ENCODE data around the gene USP11. TPM values are rescaled to one million over a fixed set of nuclear protein-coding genes. Genes with fewer than 3 reads are reported as not detected.

USP11 gene
- total RNA-seq, 1 experiment from 2014 or later = 153 TPM

- no peak overlapping the region for H3K4ac ChIP-seq (ENCODE audit: low read depth, low read length)
- no peak overlapping the region for H3K27ac ChIP-seq (ENCODE audit: insufficient read length, low read depth, low read length)
- H3K27me3 ChIP-seq (ENCODE audit: insufficient read depth, low read length) = no peaks in the 10 kb centered on the region
- Mint-ChIP-seq H3K36me3 (ENCODE audit: insufficient read depth in 1 of 3, low read depth in 3 of 3) (peaks cover 0 to 5% (median 2%) of the 10 kb centered on the region in 3 experiments; a peak in 1 of 7 replicates), H3K27ac (no peak overlapping the region), H3K4me1 (peaks cover 3 to 5% of the 10 kb centered on the region in 2 experiments), H3K4me3 (no peak overlapping the region), H3K9me3 (peaks cover 32 to 37% of the 10 kb centered on the region in 2 experiments), H3K27me3 (ENCODE audit: low read depth) (peaks cover 3% of the 10 kb centered on the region; the same call in 1 of the 2 replicates)
- no peak for DNase-seq
- H2BK12ac ChIP-seq (ENCODE audit: insufficient read length, low read depth, low read length) = no peak overlapping the region
- H3K18ac ChIP-seq (ENCODE audit: insufficient read length, low read depth, low read length) = no peak overlapping the region
- H3K23ac ChIP-seq (ENCODE audit: insufficient read length, low read depth, low read length) = no peak overlapping the region
- no peaks in the 10 kb centered on the region for H3K9me3 ChIP-seq (ENCODE audit: control insufficient read depth, low read depth, low read length)
- H3K23me2 ChIP-seq (ENCODE audit: insufficient read length, low read depth, low read length, poor library complexity, severe bottlenecking) = no peaks in the 10 kb centered on the region
- no peak overlapping the region for H4K8ac ChIP-seq (replicated peaks; ENCODE audit: insufficient read length, low read depth, low read length)
- H2AFZ ChIP-seq (ENCODE audit: low read length) = no peak overlapping the region
- no peaks in the 10 kb centered on the region for H4K20me1 ChIP-seq (ENCODE audit: control insufficient read depth, insufficient read depth, insufficient read length)
- H3K4me1 ChIP-seq (ENCODE audit: insufficient read depth, low read length) = no peaks in the 10 kb centered on the region
- no peak overlapping the region for H2BK15ac ChIP-seq (ENCODE audit: low read depth, low read length)
- no peak overlapping the region for H2AK5ac ChIP-seq (ENCODE audit: insufficient read length, low read length)
- H3K9ac ChIP-seq (ENCODE audit: extremely low read depth, insufficient read length, low read length) = no peak overlapping the region
- H4K5ac ChIP-seq (ENCODE audit: insufficient read length, low read depth, low read length) = no peak overlapping the region
- H3K79me2 ChIP-seq (ENCODE audit: insufficient read depth, low read length) = no peaks in the 10 kb centered on the region
- no peak overlapping the region for H2BK5ac ChIP-seq (ENCODE audit: insufficient read length, low read length)
- no peak overlapping the region for H2BK120ac ChIP-seq (ENCODE audit: low read depth, low read length, poor library complexity, severe bottlenecking)
- TF ChIP-seq, protein P1, sequence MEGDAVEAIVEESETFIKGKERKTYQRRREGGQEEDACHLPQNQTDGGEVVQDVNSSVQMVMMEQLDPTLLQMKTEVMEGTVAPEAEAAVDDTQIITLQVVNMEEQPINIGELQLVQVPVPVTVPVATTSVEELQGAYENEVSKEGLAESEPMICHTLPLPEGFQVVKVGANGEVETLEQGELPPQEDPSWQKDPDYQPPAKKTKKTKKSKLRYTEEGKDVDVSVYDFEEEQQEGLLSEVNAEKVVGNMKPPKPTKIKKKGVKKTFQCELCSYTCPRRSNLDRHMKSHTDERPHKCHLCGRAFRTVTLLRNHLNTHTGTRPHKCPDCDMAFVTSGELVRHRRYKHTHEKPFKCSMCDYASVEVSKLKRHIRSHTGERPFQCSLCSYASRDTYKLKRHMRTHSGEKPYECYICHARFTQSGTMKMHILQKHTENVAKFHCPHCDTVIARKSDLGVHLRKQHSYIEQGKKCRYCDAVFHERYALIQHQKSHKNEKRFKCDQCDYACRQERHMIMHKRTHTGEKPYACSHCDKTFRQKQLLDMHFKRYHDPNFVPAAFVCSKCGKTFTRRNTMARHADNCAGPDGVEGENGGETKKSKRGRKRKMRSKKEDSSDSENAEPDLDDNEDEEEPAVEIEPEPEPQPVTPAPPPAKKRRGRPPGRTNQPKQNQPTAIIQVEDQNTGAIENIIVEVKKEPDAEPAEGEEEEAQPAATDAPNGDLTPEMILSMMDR (conservative IDR thresholded peaks at IDR 0.05) = no peak
- WGBS (ENCODE audit: extremely low coverage, insufficient read length, low lambda C conversion rate) = no CpG with 5 or more reads among the region's 6 CpGs
- H3K4me2 ChIP-seq (ENCODE audit: insufficient read depth, insufficient read length, low read length) = no peak overlapping the region
- H3K56ac ChIP-seq (ENCODE audit: insufficient read length, low read depth, low read length) = no peak overlapping the region
- H3T11ph ChIP-seq (ENCODE audit: low read length) = no peak overlapping the region
- no peak overlapping the region for H2BK20ac ChIP-seq (ENCODE audit: low read depth, low read length, poor library complexity, severe bottlenecking)
- H3K79me1 ChIP-seq (ENCODE audit: insufficient read depth, low read depth, low read length, poor library complexity, severe bottlenecking) = no peaks in the 10 kb centered on the region
- H4K91ac ChIP-seq (ENCODE audit: insufficient read length, low read depth, low read length) = no peak overlapping the region
- H3K14ac ChIP-seq (ENCODE audit: insufficient read depth, low read length) = no peak overlapping the region
Measured at GRCh38 chrX:47285836-47286320, 53.1 kb downstream of the USP11 start.
